T-helper 1 cell treated with Interleukin-12 subunit alpha and Interleukin-12 subunit beta and Interleukin-4 antibody, amounts not matched to agents 30 μg/mL and 1 μg/mL, for 36 hours (primary cell): ENCODE measurements around the gene ELFN2.

ENCODE experiments used
- H3K27ac Mint-ChIP-seq: one replicate; pipeline ENCODE4 v1.8.0; 2021; ENCODE audit warnings: mild to moderate bottlenecking, mixed read lengths
- H3K27me3 Mint-ChIP-seq: one replicate; pipeline ENCODE4 v1.8.0; 2021; ENCODE audit warnings: low read depth, mixed read lengths
- H3K36me3 Mint-ChIP-seq: one replicate; pipeline ENCODE4 v1.8.0; 2021; ENCODE audit warnings: low read depth, mixed read lengths
- H3K4me1 Mint-ChIP-seq: one replicate; pipeline ENCODE4 v1.8.0; 2021; ENCODE audit warnings: low read depth, mixed read lengths
- H3K4me3 Mint-ChIP-seq: one replicate; pipeline ENCODE4 v1.8.0; 2021; ENCODE audit warnings: mild to moderate bottlenecking, moderate library complexity, mixed read lengths
- H3K9me3 Mint-ChIP-seq: one replicate; pipeline ENCODE4 v1.8.0; 2021; ENCODE audit warnings: mixed read lengths

ELFN2 gene

GRCh38 chr22:37318364-37319109 is 108.7 kb downstream of the ELFN2 start:
- H3K36me3 Mint-ChIP-seq = peaks cover 11% of the 10 kb centered on the region
- no peak overlapping the region for H3K4me3 Mint-ChIP-seq
- peaks cover 27% of the 10 kb centered on the region for H3K4me1 Mint-ChIP-seq
- H3K27ac Mint-ChIP-seq = no peak overlapping the region
- no peaks in the 10 kb centered on the region for H3K9me3 Mint-ChIP-seq
- H3K27me3 Mint-ChIP-seq = peaks cover 32% of the 10 kb centered on the region
